ENCODE measurements around the gene CRTC3. TPM values are rescaled to one million over a fixed set of nuclear protein-coding genes. Genes with fewer than 3 reads are reported as not detected.
"Not testable (repeated sequence)": the region's sequence is repeated elsewhere in the genome, so short reads cannot be mapped to it uniquely, and the experiment has no call there.

Gene CRTC3, protein sequence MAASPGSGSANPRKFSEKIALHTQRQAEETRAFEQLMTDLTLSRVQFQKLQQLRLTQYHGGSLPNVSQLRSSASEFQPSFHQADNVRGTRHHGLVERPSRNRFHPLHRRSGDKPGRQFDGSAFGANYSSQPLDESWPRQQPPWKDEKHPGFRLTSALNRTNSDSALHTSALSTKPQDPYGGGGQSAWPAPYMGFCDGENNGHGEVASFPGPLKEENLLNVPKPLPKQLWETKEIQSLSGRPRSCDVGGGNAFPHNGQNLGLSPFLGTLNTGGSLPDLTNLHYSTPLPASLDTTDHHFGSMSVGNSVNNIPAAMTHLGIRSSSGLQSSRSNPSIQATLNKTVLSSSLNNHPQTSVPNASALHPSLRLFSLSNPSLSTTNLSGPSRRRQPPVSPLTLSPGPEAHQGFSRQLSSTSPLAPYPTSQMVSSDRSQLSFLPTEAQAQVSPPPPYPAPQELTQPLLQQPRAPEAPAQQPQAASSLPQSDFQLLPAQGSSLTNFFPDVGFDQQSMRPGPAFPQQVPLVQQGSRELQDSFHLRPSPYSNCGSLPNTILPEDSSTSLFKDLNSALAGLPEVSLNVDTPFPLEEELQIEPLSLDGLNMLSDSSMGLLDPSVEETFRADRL
- 10 to 100 TPM in 11 of 12 donors, not detected in 1; 22.6 to 58.0 (median 25.9) TPM for polyA plus RNA-seq (ENCODE audit: insufficient read length in 12 of 12)
- long read RNA-seq, donor 1, result 0 reads
- long read RNA-seq, donor 2, full-length matches to known transcripts, result 2 of 34 reads
- long read RNA-seq, donor 2, partial matches to known transcripts, result 32 of 34 reads
- long read RNA-seq, donor 2, other reads (novel, unspliced or antisense), result 0 of 34 reads
- long read RNA-seq, donor 3, result 0 reads
- long read RNA-seq, donor 4, result 0 reads
- long read RNA-seq, donor 5, result 0 reads
- long read RNA-seq, donor 6, partial matches to known transcripts, result 0 of 1 reads
- long read RNA-seq, donor 6, other reads (novel, unspliced or antisense), result 0 of 1 reads
- long read RNA-seq, donor 7, result 0 reads
- long read RNA-seq, donor 8, result 0 reads
- long read RNA-seq, donor 9, result 0 reads
- long read RNA-seq, donor 10, partial matches to known transcripts, result 0 of 3 reads
- long read RNA-seq, donor 10, other reads (novel, unspliced or antisense), result 0 of 3 reads
- long read RNA-seq, donor 11, full-length matches to known transcripts, result 1 of 1 reads
- long read RNA-seq, donor 11, partial matches to known transcripts, result 0 of 1 reads
- long read RNA-seq, donor 11, other reads (novel, unspliced or antisense), result 0 of 1 reads

DNA sequence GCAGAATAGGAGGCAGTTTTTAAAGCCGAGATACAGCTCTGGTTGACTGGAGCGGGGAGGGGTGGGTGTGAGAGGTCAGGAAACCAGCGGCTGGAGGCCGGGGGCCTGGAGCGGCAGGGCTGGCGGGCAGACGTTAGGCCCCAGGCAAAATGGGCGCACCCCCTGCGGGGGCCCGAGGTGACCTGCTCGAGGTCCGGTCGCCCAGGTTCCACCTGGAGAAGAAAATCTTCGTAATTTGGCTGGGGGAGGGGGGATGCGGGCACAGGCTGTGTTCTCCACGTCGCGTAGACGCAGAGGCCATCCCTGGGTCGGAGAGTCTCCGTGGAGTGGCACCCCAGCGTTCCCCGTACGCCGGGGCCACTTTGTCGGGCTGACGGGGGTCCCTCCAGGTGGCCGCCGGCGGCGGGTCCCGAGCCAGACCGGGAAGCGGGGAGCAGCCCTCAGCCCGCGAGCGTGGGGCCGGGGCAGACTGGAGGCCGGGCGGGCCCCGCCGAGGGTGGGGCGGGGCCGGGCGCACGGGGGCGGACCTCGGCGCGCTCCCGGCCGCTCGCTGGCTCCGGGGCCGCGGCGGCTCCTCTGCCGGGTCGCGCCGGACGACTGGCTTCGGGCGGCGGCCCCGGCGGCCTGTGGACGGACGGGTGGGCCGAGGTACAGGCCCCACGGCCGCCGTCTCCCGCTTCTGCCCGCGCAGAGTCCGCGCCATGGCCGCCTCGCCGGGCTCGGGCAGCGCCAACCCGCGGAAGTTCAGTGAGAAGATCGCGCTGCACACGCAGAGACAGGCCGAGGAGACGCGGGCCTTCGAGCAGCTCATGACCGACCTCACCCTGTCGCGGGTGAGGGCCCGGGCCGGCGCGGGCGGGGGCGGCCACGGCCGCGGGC is at the start of gene CRTC3:
CRTC3 (plus strand) TSS at position 553 of the 879 bp plus-strand sequence; CDS start at position 702, 149 bp downstream.
- peak; percentile 55 for DNase-seq

DNA sequence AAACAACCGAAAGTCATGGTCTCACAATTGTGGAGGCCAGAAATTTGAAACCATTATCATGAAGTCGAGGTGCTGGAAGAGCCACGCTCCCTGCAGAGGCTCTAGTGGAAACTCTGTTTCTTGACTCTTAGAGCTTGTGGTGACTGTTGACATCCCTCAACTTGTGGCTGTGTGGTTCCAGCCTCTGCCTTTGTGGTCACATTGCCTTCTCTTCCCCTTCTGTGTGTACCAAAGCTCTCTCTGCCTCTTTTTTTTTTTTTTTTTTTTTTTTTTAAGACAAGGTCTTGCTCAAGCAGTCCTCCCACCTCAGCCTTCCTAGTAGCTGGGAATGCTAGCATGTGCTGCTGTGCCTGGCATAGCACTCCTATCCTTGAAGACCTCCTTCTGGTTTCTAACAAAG is 48.7 kb upstream of the CRTC3 start:
- DNase-seq, result no peak

DNA sequence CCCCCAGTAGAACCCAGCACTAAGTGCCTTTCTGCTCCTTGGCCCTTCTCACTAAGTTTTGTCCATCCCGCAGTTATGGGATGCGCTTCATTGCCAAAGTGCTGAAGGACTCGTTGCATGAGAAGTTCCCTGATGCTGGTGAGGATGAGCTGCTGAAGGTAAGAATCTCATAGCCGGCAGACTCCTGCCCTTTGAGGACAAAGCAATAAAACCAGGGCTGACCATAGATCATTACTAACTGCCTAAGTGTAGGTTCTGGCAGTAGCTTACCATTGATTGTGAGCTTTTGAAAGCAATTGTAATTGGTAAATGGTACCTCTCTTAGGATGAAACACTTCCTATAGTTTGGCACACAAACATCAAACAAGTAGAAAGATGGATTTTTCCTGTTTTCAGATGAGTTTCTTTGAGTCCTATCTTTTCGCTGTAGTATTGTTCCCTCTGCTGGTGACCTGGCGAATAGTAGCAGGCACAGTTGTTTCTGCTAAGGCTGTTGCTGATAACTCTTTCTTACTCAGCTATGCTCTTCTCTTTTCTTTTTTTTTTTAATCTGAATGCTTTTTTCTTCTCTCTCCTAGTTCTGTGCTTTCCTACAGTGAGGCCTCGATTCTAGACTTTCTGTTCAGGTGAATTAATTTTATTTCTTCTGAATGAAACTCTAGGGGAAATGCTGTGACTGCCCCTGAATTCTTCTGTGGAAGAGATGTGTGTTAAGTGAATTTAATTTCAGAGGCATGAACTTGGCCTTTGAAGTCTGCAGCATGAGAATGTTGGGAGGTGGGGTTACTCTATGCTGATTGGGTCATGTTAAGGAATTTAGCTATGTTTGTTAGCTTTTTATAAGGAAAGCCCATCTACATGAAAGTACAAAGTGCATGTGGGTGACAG is 47.4 kb upstream of the CRTC3 start:
- peak; percentile 51 for DNase-seq

DNA sequence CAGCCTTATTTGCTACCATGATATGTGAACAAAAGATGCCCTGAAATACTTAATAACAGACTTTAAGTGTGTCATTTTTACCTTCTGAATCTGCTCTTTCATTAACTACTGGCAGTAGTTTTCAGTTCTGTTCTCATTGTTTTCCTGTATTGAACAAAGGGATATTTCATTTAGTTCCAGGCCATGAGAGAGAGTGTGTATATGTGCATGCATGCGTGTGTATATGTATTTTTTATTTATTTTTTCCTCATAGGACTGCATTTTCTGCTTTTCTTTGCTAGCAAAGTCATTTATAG is 46.8 kb upstream of the CRTC3 start:
- no peak for DNase-seq

DNA sequence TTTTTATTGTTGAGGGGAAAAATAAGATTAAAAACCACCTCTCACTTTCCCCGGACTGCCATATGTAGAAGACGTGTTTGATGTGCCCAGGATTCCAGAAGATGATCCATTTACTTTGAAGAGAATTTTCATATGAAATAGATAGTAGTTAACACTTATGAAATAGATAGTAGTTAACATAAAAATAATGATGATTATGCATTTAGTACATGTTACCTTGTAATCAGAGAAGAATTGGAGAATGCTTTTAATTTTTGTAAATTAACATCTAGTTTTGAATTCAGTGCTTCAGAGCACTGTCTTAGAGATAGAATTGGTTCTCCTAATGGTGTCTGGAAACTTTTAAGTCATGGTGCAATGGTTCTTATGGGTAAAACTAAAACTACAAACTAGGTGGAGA is 46.1 kb upstream of the CRTC3 start:
- no peak for DNase-seq

DNA sequence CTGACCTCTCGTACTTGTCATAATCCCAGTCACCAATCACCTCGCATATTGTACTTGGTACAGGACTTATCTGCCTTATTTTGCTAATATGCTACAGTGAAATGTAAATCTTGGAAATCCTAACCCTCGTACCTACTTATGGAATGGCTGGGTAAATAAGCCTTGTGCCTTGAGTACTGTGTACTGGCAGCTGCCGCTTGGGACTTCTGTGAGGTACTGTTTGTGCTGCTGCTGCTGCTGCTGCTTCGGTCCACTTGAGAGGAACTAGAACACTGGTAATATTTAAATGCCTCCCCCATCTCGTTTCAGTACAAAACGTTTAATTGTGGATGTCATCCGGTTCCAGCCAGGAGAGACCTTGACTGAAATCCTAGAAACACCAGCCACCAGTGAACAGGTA is 42.5 kb upstream of the CRTC3 start:
- no peak for DNase-seq

DNA sequence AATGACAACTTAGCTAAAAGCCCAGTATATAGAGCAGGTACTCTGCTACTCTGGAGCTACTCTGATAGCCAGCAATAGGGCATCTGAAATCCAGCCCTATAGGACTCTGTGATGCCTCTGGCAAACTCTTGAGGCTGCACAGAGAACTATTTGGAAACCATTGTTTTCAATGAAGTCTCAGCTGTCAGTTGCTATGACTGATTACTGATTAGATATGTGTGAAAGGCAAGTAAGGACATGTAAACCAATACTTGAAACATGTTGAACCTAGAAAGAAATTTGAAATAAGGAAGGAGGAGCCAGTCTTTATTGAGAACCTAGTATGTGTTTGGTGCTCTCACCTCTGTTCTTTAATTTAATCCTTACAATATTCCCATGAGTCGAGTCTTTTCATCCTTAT is 40.2 kb upstream of the CRTC3 start:
- DNase-seq, result no peak

DNA sequence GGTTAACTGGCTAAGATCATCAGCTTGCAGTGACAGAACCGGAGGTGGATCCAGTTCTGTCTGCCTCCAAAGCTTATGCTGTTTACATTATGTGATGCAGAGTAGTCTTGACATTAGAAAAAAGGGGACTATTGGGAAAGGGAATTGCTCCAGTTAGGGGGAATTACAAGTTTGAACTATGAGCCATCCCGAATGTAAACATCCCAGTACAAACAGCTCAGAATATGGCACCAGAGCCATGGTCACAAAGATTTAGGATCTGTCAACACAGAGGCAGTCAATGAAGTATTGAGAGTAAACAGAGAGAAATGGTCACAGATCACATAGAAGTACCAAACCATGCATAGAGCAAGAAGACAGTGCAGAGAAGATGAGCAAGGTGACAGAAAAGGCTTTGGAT is 39.8 kb upstream of the CRTC3 start:
- DNase-seq, result no peak

DNA sequence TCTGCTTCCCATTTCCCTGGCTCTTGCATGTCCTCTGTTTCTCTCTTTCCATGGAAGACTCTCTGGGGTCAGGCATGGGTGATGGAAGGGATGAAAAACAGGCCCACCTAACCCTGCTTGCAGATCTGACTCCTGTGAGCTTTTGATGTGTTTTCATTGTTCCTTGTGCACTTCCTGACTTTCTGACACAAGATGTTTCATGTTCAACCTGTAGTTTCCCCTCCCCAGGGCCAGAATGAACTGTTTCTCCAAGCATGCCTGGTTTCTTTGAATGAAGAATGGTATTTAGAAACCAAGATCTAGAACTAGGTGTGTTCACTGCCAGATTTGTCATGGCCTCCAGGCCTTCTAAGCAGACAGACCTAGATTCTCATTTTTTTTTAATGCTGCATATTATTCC is 36.1 kb upstream of the CRTC3 start:
- no peak for DNase-seq

DNA sequence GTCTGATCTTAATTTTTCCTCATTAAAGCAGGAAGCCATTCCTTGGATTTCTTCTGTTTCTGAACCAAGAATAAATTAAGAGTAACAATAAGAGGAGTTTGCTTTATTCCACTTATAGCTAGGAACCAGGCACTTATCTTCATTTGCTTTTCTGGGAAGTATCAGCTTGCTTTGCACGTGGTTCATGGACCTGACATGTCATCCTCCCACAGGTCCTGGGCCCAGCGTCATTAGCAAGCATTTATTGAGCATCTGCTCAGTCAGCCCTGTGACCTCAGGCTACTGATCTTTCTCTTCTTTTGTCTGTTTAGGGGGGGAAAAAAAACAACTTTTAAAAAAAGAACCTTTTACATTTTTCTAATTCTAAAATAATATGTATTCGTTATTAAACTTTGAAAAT is 34.7 kb upstream of the CRTC3 start:
- DNase-seq, result no peak

DNA sequence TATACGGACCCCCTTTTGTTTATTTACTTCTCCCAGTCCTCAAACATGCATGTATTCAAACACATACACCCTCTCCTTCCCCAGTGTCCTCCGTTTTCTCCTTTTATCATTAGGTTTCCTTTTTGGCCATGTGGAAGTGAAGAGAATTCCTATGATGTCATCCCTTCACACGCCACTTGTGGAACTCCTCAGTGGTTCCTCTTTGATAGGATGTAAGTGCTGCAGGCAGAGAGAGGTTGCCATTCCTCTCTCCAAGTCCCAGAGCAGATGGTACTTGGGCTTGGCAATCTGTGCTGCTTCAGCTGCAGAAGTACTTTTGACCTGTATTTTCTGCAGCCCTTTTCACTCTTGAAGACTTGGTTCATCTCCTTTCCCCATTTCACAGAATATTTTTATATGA is 32.9 kb upstream of the CRTC3 start:
- DNase-seq, result no peak

DNA sequence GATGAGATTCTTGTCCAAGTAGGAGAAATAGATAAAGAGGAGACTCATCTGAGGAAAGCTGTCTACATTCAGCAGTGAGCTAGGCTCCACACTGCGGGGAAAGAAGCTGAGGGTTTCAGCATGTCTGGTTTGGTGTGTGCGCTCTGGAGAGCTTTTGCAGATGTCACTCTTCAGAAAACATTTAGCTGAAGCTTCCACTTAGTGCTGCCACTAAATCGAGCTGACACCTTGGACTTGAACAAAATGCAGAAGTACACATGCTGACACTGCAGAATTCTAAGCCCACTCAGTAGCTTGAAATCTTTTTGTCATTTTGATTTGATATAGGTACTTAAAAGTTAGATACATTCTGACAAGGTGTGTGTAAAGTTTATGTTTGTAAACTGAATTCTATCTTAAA is 32.3 kb upstream of the CRTC3 start:
- DNase-seq, result no peak

DNA sequence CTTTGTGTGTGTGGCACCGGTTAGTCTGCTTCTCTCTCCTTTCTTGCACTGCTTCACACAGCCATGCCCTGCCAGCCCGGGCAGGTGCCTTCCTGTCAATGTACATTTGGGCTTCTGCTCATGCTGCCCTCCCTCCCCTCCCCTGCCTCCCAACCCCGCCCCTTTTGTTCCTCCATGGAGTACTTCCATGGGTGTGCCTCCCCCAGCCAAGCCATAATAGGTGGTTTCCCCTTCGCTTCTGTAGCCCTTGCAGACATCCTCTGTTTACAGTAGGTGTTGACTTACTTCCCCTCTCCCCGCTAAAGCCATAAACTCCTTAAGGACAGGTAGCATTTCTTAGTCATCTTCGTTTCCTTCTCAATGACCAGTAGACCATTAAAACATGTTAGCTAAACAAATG is 31.8 kb upstream of the CRTC3 start:
- DNase-seq, result no peak

DNA sequence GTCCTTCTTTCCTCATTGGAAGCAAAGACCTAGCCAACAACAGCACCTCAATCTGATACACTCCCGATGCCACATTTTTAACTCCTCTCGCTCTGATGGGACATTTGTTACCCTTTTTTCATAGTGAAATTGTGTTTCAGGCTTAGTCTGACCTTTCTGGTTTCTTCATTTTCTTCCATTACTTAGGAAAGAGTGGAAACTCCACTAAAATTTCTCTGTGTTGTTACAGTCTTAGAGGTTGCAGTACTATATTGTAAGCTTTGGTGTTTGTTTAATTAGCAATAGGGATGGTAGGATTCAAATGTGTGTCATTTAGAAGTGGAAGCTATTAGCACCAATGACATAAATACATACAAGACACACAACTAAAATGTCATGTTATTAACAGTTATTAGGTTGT is 29.6 kb upstream of the CRTC3 start:
- no peak for DNase-seq

DNA sequence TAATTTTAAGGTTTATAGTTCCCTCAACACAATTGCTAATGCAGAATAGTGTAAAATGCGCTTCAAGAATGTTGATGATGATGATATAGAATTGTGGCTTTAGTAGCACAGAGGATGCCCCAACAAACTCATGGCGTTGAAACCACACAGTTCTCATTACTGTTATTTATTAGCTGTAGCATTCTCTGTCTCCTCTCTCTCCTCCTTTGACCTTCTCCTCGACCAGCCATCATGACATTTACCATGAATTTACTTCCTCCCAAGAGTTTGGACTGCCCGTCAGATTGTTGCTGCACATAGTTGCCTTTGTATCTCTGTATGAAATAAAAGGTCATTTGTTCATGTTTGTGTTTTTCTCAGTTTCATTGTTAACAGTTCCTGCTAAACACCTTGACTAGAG is 27.8 kb upstream of the CRTC3 start:
- DNase-seq, result no peak

DNA sequence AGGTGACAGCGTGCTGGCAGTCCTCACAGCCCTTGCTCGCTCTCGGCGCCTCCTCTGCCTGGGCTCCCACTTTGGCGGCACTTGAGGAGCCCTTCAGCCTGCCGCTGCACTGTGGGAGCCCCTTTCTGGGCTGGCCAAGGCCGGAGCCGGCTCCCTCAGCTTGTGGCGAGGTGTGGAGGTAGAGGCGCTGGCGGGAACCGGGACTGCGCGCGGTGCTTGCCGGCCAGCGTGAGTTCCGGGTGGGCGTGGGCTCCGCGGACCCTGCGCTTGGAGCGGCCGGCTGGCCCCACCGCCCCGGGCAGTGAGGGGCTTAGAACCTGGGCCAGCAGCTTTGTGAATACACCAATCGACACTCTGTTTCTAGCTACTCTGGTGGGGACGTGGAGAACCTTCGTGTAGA is 18.9 kb upstream of the CRTC3 start:
- not testable (repeated sequence) for DNase-seq

DNA sequence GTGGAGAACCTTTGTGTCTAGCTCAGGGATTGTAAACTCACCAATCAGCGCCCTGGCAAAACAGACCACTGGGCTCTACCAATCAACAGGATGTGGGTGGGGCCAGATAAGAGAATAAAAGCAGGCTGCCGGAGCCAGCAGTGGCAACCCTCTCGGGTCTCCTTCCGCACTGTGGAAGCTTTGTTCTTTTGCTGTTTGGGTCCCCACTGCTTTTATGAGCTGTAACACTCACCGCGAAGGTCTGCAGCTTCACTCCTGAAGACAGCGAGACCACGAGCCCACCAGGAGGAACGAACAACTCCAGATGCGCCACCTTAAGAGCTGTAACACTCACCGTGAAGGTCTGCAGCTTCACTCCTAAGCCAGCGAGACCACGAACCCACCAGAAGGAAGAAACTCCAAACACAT is 18.5 kb upstream of the CRTC3 start:
- not testable (repeated sequence) for DNase-seq

DNA sequence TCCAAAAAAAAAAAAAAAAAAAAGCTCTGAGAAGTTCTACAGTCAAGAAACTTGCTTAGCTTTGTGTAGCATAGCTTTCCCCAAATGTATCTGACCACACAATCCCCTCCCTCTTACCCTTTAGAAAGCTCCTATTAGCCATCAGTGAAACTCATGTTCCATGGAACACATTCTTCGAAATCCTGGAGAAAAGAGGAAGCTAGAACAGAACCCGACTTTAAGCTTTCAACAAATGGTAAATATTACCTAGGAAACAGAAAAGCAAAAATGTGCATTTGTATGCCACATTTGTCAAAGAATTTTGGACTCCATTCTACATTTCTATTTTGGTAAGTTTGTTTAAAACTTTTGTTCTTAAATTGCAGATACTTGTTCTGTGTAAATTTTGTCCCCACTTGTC is 17.4 kb upstream of the CRTC3 start:
- no peak for DNase-seq

DNA sequence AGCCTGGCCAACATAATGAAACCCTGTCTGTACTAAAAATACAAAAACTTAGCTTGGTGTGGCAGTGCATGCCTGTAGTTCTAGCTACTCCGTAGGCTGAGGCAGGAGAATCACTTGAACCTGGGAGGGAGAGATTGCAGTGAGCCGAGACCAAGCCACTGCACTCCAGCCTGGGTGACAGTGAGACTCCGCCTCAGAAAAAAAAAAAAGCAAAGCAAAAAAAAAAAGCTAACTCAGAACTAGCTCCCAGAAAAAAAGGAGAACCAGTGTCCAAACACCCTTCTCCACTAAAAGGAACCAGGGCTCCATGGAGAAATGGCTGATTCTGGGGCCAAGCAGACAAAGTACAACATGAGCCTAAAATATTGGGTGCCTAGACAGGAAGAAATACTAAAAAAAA is 16.7 kb upstream of the CRTC3 start:
- DNase-seq, result no peak

DNA sequence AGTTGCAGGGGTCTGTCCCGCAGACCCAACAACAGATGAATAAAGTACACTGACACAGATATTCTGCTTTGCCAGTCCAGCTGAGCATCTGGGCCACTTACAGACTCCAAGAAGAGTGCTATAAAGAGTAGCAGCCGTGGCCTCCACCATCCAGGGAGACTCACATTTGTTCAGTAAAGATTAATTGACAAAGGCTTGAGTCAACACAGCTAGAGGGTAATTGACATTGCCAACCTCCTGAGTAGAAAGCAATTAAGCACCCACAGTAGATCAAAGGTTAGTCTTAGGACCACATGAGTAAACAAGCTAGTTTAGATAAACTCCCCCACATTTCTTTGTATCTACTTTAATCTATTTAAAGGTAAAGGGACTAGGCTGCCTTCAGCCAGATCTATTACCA is 16.3 kb upstream of the CRTC3 start:
- DNase-seq, result no peak

All from muscle of arm (tissue), 14 donors.